GM21786 (cell line): ENCODE data around the gene PTGR2.
"Not testable (repeated sequence)": the region's sequence is repeated elsewhere in the genome, so short reads cannot be mapped to it uniquely, and the experiment has no call there.

Experiments
- ATAC-seq: cut with Tn5 transposase; IDR thresholded peaks from one replicate; pipeline ENCODE4 v1.9.1; 2021; ENCODE audit not compliant: unreplicated experiment

Gene PTGR2

GRCh38 chr14:73829526-73830431 is 21.9 kb upstream of the PTGR2 start:
- ATAC-seq, result no peak

GRCh38 chr14:73833034-73833433 is 18.6 kb upstream of the PTGR2 start:
- ATAC-seq, result no peak

GRCh38 chr14:73833530-73834260 is 17.9 kb upstream of the PTGR2 start:
- no peak for ATAC-seq

GRCh38 chr14:73834261-73834625 is 17.4 kb upstream of the PTGR2 start:
- ATAC-seq, result no peak

- not testable (repeated sequence) for ATAC-seq
Observed at GRCh38 chr14:73838293-73839034, 13.2 kb upstream of the PTGR2 start.

- no peak for ATAC-seq
Observed at GRCh38 chr14:73842201-73842600, 9.4 kb upstream of the PTGR2 start.

- no peak for ATAC-seq
Observed at GRCh38 chr14:73842851-73843250, 8.8 kb upstream of the PTGR2 start.

GRCh38 chr14:73843296-73843695 is 8.3 kb upstream of the PTGR2 start:
- no peak for ATAC-seq

- ATAC-seq, result no peak
Observed at GRCh38 chr14:73846947-73847346, 4.7 kb upstream of the PTGR2 start.

- no peak for ATAC-seq
Observed at GRCh38 chr14:73851000-73851399, 631 bp upstream of the PTGR2 start.

GRCh38 chr14:73859145-73859544 is 7.5 kb downstream of the PTGR2 start:
- no peak for ATAC-seq

- ATAC-seq, result no peak
Observed at GRCh38 chr14:73861073-73861472, 9.4 kb downstream of the PTGR2 start.

- ATAC-seq, result no peak
Observed at GRCh38 chr14:73862480-73862879, 10.8 kb downstream of the PTGR2 start.

GRCh38 chr14:73863209-73863608 is 11.6 kb downstream of the PTGR2 start:
- no peak for ATAC-seq

GRCh38 chr14:73865534-73866113 is 14.0 kb downstream of the PTGR2 start:
- no peak for ATAC-seq

GRCh38 chr14:73869754-73870153 is 18.1 kb downstream of the PTGR2 start:
- ATAC-seq, result not testable (repeated sequence)

GRCh38 chr14:73870525-73871235 is 19.0 kb downstream of the PTGR2 start:
- ATAC-seq, result no peak

- ATAC-seq, result no peak
Observed at GRCh38 chr14:73873660-73874059, 22.0 kb downstream of the PTGR2 start.

- no peak for ATAC-seq
Observed at GRCh38 chr14:73877790-73878189, 26.2 kb downstream of the PTGR2 start.

- no peak for ATAC-seq
Observed at GRCh38 chr14:73878436-73878835, 26.8 kb downstream of the PTGR2 start.

- ATAC-seq, result no peak
Observed at GRCh38 chr14:73879027-73879426, 27.4 kb downstream of the PTGR2 start.
